GM19025 (cell line): ENCODE data around the gene DPYSL4.

Experiments used
- ATAC-seq: cut with Tn5 transposase; IDR thresholded peaks from one replicate; pipeline ENCODE4 v1.9.1; 2021; ENCODE audit warnings: mild to moderate bottlenecking, low read depth, moderate library complexity; ENCODE audit not compliant: unreplicated experiment

DPYSL4 gene

DNA sequence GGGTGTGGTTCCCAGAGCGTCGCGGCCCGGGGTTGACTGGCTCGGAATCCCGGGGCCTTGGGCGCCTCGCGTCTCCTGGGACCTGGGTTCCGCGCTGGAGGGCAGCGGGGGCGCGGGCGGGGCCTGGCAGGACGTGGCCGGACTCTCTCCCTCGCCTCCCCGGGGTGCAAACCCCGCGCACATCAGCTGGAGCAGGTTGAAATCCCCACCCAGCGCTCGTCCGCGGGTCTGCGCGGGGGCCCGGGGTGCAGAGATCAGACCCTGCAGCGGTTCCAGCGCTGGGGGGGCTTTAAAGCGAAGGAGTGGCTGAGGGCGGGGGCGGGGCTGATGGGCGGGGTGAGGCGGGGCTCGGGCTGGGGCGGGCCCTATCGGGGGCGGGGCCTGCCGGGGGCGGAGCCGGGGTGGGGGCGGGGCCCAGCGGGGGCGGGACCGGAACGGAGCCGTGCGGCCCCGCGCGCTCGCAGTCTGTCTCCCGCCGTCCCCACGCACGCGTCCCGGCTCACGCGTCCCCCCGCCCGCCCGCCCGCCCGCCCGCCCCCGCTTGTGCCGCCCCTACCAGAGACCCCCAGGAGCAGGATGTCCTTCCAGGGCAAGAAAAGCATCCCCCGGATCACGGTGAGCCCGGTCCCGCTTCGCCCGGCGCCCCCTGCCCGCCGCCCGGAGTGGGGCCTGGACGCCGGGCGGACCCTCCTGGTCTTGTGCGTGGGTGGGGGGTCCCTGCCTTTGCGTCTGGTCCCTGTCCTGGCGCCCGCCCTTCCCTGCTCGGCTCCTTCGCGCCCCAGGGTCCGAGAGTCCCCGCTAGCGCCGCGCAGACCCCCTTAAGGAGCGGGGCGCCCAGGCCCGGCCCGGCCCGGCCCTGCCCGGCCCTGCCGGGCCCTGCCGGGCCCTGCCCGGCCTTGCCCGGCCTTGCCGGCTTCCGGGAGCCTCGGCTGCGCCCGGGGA is at the start of gene DPYSL4:
Gene DPYSL4, plus strand, starts transcription at position 461 of the 942 bp plus-strand sequence. Its CDS starts 116 bp downstream, at position 577.
- ATAC-seq: no peak

GRCh38 chr10:132137111-132138072 is 49.4 kb upstream of the DPYSL4 start:
- ATAC-seq: no peak

DNA sequence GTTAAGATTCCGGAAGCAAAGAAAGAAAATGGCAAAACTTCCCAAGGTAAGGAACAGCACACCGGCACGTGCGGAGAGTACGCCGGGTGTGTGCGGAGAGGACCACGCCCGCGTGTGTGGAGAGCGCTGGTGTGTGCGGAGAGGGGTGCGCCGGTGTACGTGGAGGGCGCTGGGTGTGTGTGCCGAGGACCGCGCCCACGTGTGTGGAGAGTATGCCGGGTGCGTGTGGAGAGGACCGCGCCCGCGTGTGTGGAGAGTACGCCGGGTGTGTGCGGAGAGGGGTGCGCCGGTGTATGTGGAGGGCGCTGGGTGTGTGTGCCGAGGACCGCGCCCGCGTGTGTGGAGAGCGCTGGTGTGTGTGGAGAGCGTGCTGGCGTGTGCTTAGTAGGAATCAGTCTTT is 48.6 kb upstream of the DPYSL4 start:
- no peak for ATAC-seq

DNA sequence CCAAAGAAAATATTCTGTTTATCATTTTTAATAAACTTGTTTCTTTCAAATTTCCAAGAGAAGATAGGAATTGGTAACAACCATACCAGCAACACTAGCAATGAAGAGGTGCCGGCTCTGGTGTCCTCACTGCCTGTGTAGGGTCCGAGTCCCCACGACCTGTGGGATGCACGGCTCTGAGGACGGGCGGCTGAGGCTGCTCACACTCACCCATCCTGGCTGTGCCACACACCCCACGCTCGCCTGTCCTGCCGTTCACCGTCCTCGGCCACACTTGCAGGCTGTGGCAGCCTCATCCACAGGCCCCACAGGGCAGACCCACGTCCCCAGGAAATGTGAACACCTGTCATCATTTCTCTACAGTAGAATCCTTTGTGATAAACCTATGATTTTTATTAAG is 48.2 kb upstream of the DPYSL4 start:
- no peak for ATAC-seq

GRCh38 chr10:132139526-132139925 is 47.2 kb upstream of the DPYSL4 start:
- ATAC-seq: no peak

GRCh38 chr10:132140167-132140925 is 46.4 kb upstream of the DPYSL4 start:
- no peak for ATAC-seq

- ATAC-seq: no peak
Measured at GRCh38 chr10:132141076-132141475, 45.7 kb upstream of the DPYSL4 start.

DNA sequence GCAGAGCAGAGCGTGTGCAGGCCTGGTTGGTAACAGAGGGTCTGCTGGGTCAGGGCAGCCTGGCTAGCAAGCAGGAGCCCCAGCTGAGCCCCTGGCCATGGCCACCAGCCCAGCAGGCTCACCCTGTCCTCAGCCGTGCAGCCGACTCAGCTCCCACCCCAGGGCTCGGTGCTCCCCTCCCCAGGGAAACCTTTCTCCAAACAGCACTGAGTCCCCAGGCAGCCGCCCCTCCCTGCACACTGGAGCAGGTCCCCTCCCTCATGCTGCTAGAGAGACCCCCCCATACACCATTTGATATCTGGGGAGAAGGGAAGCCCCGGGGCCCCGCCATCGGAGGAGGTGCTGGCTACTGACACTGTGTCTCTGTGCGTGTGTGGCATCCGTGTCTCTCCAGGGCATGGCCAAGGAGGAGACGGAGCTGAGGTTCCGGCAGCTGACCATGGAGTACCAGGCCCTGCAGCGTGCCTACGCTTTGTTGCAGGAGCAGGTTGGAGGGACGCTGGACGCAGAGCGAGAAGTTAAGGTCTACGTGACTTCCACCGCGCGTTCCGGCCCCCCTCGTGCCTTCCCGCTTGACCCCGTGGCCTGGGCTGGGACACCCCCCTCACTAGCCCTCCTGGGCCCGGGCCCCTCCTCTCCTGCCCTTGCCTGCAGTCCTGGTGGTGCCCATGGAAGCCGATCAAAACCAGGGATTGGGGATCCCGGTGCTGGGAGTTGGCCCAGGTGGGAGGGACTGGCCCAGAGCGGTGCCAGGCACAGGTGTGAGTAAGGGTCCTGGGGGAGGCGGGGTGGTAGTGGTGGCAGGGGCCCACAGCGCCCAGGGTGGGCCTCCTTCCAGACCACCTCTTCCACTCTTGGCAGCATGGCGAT is 45.0 kb upstream of the DPYSL4 start:
- ATAC-seq: no peak

DNA sequence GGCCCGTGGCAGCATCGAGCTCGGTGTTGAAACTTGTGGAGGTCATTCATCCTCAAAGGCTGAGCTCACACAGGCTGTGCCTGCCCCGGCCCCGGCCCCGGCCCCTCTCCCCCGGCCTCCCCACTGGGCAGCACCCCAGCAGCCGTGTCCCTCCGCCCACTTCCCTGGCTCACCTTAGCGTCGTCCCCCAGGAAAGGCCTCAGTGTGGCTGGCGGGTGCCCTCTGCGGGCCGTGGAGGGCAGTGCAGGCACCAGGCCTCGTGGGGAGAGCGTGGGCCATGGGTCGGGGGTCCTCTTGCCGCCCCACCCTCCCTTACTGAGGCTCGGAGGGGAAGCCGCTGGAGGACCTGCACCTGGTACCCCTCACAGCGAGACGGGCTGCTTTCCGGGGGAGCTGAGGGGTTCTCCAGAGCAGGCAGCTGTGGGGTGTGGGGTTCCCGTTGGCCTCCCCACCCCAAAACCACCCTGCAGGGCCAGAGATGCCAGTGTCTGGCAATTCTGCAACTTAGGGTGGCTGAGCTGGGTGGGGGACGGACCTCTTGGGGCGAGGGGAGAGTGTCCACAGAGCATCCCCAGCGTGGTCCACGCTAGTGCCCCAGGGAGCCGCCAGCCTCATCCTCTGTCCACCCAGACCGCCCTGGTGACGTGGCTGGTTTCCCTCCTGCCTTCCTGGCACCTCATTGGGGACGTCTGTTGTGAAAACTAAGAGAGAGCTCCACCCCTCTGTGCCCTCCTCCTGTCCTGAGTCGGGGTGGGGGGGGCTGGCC is 44.2 kb upstream of the DPYSL4 start:
- no peak for ATAC-seq

DNA sequence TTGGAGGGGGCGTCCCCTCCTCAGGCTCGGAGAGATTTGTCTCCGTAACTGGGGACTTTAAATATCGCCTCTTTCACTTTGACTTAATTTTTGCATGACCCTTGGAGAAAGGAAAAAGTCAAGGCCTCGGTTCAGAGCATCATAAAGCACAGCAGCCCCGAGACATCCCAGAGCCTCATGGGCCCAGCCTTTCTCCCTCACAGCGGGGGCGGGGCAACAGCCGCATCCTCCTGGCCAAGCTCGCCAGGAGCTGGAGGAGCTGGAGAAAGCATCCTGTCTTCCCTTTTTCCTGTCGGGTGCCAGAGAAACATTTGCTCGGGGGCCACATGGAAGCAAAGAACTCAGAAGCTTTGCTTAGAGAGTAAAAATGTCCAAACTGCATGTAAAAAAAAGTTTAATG is 43.6 kb upstream of the DPYSL4 start:
- no peak for ATAC-seq

- ATAC-seq: no peak
Measured at GRCh38 chr10:132144086-132144485, 42.7 kb upstream of the DPYSL4 start.

DNA sequence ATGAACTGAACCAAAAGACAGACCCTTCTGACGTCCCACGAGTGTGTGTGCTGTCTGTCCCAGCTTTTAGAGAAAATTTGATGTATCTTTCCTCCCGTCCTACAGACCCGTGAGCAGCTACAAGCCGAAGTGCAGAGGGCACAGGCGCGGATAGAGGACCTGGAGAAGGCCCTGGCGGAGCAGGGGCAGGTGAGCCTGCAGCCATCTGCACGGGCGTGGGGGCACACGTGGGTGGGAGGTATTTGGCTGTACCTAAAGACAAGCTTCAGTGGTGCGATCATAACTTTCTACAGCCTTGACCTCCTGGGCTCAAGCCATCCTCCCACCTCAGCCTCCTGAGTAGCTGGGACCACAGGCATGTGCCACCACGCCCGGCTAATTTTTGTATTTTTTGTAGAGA is 41.7 kb upstream of the DPYSL4 start:
- ATAC-seq: no peak

DNA sequence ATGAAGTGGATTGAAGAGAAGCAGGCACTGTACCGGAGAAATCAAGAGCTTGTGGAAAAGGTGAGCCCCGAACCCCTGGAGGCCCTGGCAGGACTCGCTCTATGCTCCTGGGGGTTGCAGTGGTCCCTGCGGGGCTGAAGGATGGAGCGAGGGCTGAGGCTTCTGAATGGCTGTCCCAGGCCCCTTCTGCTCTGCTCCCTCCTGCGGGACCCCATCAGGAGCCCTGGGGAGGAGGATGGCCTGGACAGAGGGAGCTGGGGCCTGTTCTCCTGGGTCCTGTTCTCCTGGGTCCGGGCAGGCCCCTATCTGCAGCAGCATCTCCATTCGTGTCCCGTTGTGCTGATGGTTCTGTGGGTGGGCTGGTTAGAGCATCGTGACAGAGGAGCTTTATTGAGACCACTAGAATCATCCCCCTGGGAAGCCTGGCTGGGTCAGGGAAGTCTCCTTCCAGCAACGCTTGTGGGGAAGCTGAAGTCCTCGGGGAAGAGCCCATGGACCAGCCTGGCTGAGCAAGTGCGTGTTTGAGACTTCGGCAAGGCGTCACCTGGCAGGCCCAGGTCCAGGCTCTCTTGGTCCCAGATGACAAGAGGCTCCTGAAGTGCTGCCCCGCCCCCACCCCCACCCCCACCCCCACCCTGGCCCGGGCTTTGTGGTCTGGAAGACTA is 41.1 kb upstream of the DPYSL4 start:
- no peak for ATAC-seq

DNA sequence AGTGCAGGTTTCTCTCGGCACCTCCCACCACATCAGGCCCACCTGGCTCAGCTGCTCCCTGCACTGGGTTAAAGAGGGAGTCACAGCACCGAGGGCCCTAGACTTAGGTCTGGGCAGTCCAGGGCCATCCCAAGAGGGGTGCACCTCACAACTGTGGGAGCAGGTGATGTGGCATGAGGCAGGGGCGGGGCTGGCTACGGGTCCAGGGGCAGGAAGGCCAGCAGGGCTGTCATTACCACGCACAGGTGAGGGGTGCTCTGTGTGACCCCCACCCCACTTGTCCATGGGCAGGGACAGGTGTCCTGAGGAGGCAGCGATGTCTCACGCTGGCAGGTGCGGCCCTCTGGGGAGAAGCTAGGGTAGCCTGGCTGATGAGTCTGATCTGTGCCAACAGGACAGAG is 40.5 kb upstream of the DPYSL4 start:
- ATAC-seq: no peak

DNA sequence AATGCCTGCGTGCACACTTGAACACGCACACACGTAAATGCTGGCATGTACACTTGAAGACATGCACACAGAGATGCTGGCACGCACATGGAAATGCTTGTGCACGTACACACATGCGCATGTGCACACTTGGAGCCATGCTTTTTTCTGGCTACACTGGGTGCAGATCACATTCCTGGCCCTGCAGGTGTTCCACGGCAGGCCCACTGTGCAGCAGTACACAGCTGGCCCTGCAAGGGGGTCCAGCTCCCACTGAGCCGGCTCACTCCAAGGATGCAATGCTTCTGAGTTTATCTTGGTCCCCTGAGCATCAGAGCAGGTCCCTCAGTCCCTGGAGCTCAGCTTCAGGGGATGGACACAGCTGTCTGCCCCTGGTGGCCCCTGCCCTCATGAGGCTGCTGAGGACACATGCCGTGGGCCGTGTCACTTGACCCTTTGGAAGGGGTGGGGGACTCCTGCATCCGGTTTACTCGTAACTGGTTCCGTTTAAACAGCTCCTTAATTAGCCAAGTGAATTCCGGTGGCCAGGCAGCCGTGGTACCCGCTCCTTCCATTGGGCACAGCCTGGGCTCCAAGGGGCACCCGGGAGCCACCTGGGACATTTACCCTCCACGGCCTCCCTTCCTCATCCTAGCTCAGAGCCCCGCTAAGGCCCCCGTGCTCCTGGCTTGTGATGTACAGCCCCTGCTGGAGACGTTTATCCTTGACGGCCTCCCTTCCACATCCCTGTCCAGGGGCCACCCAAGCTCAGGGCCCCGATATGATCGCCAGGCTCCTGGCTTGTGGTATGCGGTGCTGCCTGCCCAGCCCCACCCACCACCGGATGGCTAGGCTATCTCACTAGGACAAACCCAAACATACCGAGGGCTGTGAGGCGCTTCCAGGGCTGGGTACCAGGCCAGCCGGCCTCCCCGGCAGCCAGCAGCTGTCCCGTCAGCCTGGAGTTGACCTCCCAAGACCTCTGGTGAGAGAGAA is 39.5 kb upstream of the DPYSL4 start:
- no peak for ATAC-seq

DNA sequence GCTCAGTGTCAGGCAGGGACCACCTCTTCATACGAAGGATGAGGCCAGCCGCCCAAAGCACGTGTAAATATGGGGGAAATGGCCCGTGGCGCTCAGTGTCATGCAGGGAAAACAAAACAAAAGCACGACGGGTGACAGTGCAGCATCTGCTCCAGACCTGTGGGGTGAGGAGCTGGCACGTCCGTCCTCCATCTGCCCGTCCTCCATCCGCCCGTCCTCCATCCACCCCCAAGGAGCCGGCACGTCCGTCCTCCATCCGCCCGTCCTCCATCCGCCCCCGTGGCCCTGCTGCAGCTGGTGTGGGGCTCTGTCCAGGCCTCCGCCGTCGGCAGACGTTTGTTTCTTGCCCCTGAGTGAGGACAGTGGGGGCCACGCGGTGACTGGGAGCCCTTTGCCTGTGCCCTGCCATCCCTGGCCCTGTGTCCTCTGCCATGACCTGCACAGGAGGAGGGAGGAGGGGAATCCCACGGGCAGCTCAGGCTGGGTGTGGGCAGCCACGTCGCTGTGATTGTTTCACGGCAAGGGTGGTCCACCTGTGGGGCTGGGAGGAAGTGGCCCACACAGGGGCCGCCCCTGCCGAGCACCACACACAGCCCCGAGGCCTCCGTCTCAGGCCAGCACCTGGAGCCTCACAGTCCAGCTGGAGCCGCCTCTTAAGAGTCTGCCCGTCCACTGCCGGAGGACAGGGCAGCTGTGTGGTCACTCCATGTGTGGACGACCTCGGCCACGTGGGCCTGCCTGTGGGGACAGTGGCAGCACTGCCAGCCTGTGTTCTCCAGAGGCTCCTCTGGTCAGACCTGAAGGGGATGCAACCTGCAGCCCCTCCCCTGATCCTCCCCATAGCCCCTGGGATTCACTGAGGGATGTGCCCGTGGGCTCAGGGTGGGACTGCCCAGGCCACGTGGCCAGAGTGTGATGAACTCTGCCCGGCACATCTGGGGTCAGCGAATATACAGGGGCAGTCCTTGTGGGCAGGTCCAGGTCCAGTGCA is 38.2 kb upstream of the DPYSL4 start:
- ATAC-seq: no peak
